GM10266 (cell line): Measurements from ENCODE around the gene PACS2.

Experiments used
- DNase-seq: peaks from one replicate; pipeline ENCODE4 v3.0.0; 2012; ENCODE audit errors: extremely low spot score
- CTCF ChIP-seq: IDR thresholded peaks from 2 replicates; pipeline ENCODE4 v1.5.1; 2012; ENCODE audit warnings: mild to moderate bottlenecking, low read depth; ENCODE audit not compliant: control insufficient read depth, insufficient read depth; ENCODE audit errors: missing control alignments

The PACS2 gene

GRCh38 chr14:105377555-105378182, 63.1 kb downstream of the PACS2 start:
- no peak for TF ChIP-seq CTCF
- DNase-seq, result no peak

DNA sequence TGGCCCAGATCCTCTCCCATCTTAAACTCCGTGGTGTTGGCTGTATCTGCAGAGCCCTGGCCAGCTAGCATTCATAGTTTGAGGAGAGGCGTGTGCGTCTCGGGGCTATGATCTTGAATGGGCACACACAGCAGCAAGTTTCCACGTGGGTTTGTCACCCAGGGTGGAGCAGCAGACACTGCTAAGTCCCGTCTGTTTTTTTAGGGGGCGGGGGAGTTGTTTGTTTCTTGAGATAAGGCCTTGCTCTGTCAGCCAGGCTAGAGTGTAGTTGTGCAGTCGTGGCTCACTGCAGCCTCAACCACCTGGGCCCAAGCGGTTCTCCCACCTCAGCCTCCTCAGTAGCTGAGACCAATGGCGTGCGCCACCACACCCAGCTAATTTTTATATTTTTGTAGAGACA, 63.7 kb downstream of the PACS2 start:
- no peak for TF ChIP-seq CTCF
- DNase-seq, result no peak

GRCh38 chr14:105378873-105379685, 64.5 kb downstream of the PACS2 start:
- no peak for TF ChIP-seq CTCF
- DNase-seq, result no peak

DNA sequence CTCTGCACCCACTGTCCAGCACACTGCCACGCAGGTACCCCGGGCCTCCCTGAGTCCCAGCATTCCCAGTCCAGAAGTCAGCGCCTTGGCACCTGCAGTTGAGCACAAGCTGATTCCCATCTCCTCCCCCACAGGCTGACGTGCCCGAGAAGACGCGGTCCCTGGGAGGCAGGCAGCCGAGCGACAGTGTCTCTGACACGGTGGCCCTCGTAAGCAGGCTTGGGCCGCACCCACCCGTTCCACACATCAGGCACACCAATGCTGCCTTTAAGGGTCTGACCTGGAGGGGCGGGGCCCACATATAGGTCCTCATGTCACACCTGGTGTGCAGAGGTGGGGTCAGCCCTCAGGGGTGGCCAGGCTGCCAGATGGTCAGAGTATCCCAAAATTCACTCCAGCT, 65.4 kb downstream of the PACS2 start:
- DNase-seq, result no peak
- TF ChIP-seq CTCF, result no peak

DNA sequence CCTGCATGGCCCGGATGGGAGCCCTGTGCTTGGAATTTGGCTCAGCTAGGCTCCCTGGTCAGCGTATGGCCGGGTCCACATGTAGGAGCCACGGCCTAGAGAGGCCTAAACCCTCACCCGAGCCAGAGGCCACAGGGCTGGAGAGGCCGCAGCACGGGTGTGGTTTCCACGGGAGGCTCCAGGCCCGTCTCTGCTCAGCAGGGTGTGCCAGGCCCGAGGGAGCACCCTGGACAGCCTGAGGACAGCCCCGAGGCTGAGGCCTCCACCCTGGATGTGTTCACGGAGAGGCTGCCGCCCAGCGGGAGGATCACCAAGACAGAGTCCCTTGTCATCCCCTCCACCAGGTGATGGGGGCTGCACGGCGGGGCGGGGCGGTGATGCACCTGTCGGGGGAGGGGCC, 66.2 kb downstream of the PACS2 start:
- DNase-seq, result no peak
- no peak for TF ChIP-seq CTCF

GRCh38 chr14:105381446-105382342, 67.1 kb downstream of the PACS2 start:
- no peak for TF ChIP-seq CTCF
- DNase-seq, result no peak
